KMS-11 (cell line): Measurements from ENCODE around the gene DHCR24.

Experiments
- H2AFZ ChIP-seq: fragments of 200-600 bp; sonication (generic); 2 replicates; pipeline ENCODE4 v1.6.1; 2016; ENCODE audit warnings: antibody characterized with exemption, mixed run types, low read depth
- H3K27ac ChIP-seq: fragments of 200-600 bp; sonication (generic); 2 replicates; pipeline ENCODE4 v1.6.1; 2016; ENCODE audit warnings: mild to moderate bottlenecking, mixed run types
- H3K27me3 ChIP-seq: fragments of 200-600 bp; sonication (generic); 2 replicates; pipeline ENCODE4 v1.6.1; 2017; ENCODE audit warnings: mild to moderate bottlenecking, low read depth, mixed run types, moderate library complexity; ENCODE audit not compliant: insufficient read depth
- H3K36me3 ChIP-seq: fragments of 200-600 bp; sonication (generic); 2 replicates; pipeline ENCODE4 v1.6.1; 2017; ENCODE audit warnings: mild to moderate bottlenecking, mixed run types; ENCODE audit not compliant: insufficient read depth
- H3K4me1 ChIP-seq: fragments of 200-600 bp; sonication (generic); 2 replicates; pipeline ENCODE4 v1.6.1; 2016; ENCODE audit warnings: mild to moderate bottlenecking, low read depth, mixed run types; ENCODE audit not compliant: poor library complexity, severe bottlenecking
- H3K4me2 ChIP-seq: fragments of 200-600 bp; sonication (generic); 2 replicates; pipeline ENCODE4 v1.7.0; 2016; ENCODE audit warnings: mild to moderate bottlenecking, mixed run types
- H3K4me3 ChIP-seq: fragments of 200-600 bp; sonication (generic); IDR thresholded peaks from 2 replicates; pipeline ENCODE4 v1.6.1; 2017; ENCODE audit warnings: low read depth, low read length, mixed read lengths; ENCODE audit not compliant: insufficient read depth
- H3K79me2 ChIP-seq: fragments of 200-600 bp; sonication (generic); 2 replicates; pipeline ENCODE4 v1.6.1; 2016; ENCODE audit warnings: low read depth, mixed run types; ENCODE audit not compliant: insufficient read depth
- H3K9ac ChIP-seq: fragments of 200-600 bp; sonication (generic); 2 replicates; pipeline ENCODE4 v1.6.1; 2016; ENCODE audit warnings: mild to moderate bottlenecking, mixed run types
- H4K20me1 ChIP-seq: fragments of 200-600 bp; sonication (generic); 2 replicates; pipeline ENCODE4 v1.6.1; 2016; ENCODE audit warnings: mild to moderate bottlenecking, mixed run types; ENCODE audit not compliant: insufficient read depth
- CTCF ChIP-seq: fragments of 200-600 bp; sonication (generic); conservative IDR thresholded peaks from 2 replicates; pipeline ENCODE4 v1.6.1; 2017; ENCODE audit warnings: low read depth, mild to moderate bottlenecking, antibody characterized with exemption, low read length, moderate library complexity, mixed read lengths

Gene DHCR24

GRCh38 chr1:54889132-54889725, 2.2 kb upstream of the DHCR24 start:
- Histone ChIP-seq H3K27ac (no peak overlapping the region), H3K4me3 (no peak overlapping the region), H3K27me3 (no peaks in the 10 kb centered on the region), H3K79me2 (no peaks in the 10 kb centered on the region), H3K36me3 (no peaks in the 10 kb centered on the region), H3K9ac (no peak overlapping the region), H3K4me2 (no peak overlapping the region), H2AFZ (no peak overlapping the region), H3K4me1 (no peaks in the 10 kb centered on the region), H4K20me1 (no peaks in the 10 kb centered on the region)
- no peak for TF ChIP-seq CTCF

- Histone ChIP-seq H3K4me2 (no peak overlapping the region), H3K9ac (no peak overlapping the region)
These were observed 1.2 kb upstream of the DHCR24 start for GRCh38 chr1:54888080-54888733.

GRCh38 chr1:54887665-54888071, 673 bp upstream of the DHCR24 start:
- Histone ChIP-seq H3K36me3 (no peaks in the 10 kb centered on the region), H3K27ac (no peak overlapping the region), H2AFZ (peak overlapping the region; percentile 38; the same call in 1 of the 2 replicates), H3K27me3 (no peaks in the 10 kb centered on the region), H3K9ac (no peak overlapping the region), H4K20me1 (no peaks in the 10 kb centered on the region), H3K4me1 (no peaks in the 10 kb centered on the region), H3K4me3 (no peak overlapping the region), H3K4me2 (no peak overlapping the region), H3K79me2 (no peaks in the 10 kb centered on the region)
- TF ChIP-seq CTCF = no peak

More at GRCh38 chr1:54888080-54888733, 1.2 kb upstream of the DHCR24 start:
- Histone ChIP-seq H3K36me3 (no peaks in the 10 kb centered on the region), H3K79me2 (no peaks in the 10 kb centered on the region), H3K27ac (no peak overlapping the region), H3K4me1 (no peaks in the 10 kb centered on the region), H2AFZ (no peak overlapping the region), H3K4me3 (no peak overlapping the region), H3K27me3 (no peaks in the 10 kb centered on the region), H4K20me1 (no peaks in the 10 kb centered on the region)
- no peak for TF ChIP-seq CTCF

GRCh38 chr1:54885807-54886723, 930 bp downstream of the DHCR24 start:
- Histone ChIP-seq H3K9ac (no peak overlapping the region), H3K27ac (no peak overlapping the region), H3K36me3 (no peaks in the 10 kb centered on the region), H3K27me3 (no peaks in the 10 kb centered on the region), H3K4me2 (peak overlapping the region; percentile 21; the same call in 1 of the 2 replicates), H4K20me1 (no peaks in the 10 kb centered on the region), H2AFZ (no peak overlapping the region), H3K4me1 (no peaks in the 10 kb centered on the region), H3K4me3 (no peak overlapping the region), H3K79me2 (no peaks in the 10 kb centered on the region)
- TF ChIP-seq CTCF = no peak
